ENCODE results near the gene ZNF385A. TPM values are rescaled to one million over a fixed set of nuclear protein-coding genes. Genes with fewer than 3 reads are reported as not detected.

Gene ZNF385A
- total and polyA plus RNA-seq, 9 of the 15 experiments (the other 6 are each of a cell fraction or from before 2014, with no cell fraction given) = 1.0 to 111 (median 7.7) TPM

- no peak for TF ChIP-seq SETDB1 (IDR thresholded peaks at IDR 0.05; ENCODE audit: low read length)
- no peak for TF ChIP-seq SAP30 (IDR thresholded peaks at IDR 0.05; ENCODE audit: borderline replicate concordance, insufficient read depth, low read depth, low read length, poor library complexity, severe bottlenecking)
- no peak for TF ChIP-seq E2F5 (CRISPR knock-in tag; IDR thresholded peaks at IDR 0.05)
- TF ChIP-seq ZFP30 (CRISPR knock-in tag; IDR thresholded peaks at IDR 0.05; ENCODE audit: borderline replicate concordance) = no peak
- no peak for TF ChIP-seq HSF4 (CRISPR knock-in tag; IDR thresholded peaks at IDR 0.05; ENCODE audit: borderline replicate concordance)
- no peak for TF ChIP-seq ZC3H8 (IDR thresholded peaks at IDR 0.05)
- no peak for TF ChIP-seq HLTF (IDR thresholded peaks at IDR 0.05)
- TF ChIP-seq ZNF639 (CRISPR knock-in tag; conservative IDR thresholded peaks at IDR 0.05 in 1 of 2, IDR thresholded peaks at IDR 0.05 in 1 of 2) = no peak
- TF ChIP-seq PKNOX1 (IDR thresholded peaks at IDR 0.05) = peak; percentile 16; the same call in 1 of the 2 replicates
- no peak for TF ChIP-seq PML (IDR thresholded peaks at IDR 0.05; ENCODE audit: low read length)
- no peak for TF ChIP-seq BRF2 (IDR thresholded peaks at IDR 0.05; ENCODE audit: borderline replicate concordance, insufficient read depth, insufficient read length)
- no peak for TF ChIP-seq NR2F6 (CRISPR knock-in tag; IDR thresholded peaks at IDR 0.05)
- TF ChIP-seq XRCC4 (IDR thresholded peaks at IDR 0.05; ENCODE audit: extremely low read depth, insufficient read depth, insufficient read length) = no peak
- no peak for TF ChIP-seq MLLT1 (IDR thresholded peaks at IDR 0.05)
- TF ChIP-seq CREM (IDR thresholded peaks at IDR 0.05; ENCODE audit: low read depth) = peak; percentile 14; the same call in 1 of the 2 replicates
- no peak for TF ChIP-seq CREB1 (IDR thresholded peaks at IDR 0.05)
- TF ChIP-seq CREB1 (CRISPR knock-in tag; IDR thresholded peaks at IDR 0.05) = no peak
- TF ChIP-seq GTF2A2 (tag; IDR thresholded peaks at IDR 0.05) = no peak
- TF ChIP-seq SAFB2 (IDR thresholded peaks at IDR 0.05; ENCODE audit: borderline replicate concordance, low read depth, low read length, severe bottlenecking) = no peak
Observed at GRCh38 chr12:54352891-54353874, 31.4 kb downstream of the ZNF385A start (continued).
